OCI-LY7 (cell line): ENCODE data around the gene ELMO1. TPM values are rescaled to one million over a fixed set of nuclear protein-coding genes. Genes with fewer than 3 reads are reported as not detected.

Source experiments
- BruUV-seq: library from RNA; stranded (reverse); fragments of 400-500 nt; replicated peaks from 2 replicates; lab custom pipeline; 2021; lab: Mats Ljungman, UMichigan
- CTCF ChIA-PET: fragments of 300-600 bp; sonication (Branson Sonifier 250); formaldehyde crosslinking; loops from one replicate; lab custom pipeline; 2022; ENCODE audit warnings: antibody characterized with exemption; ENCODE audit not compliant: unreplicated experiment; lab: Charles Lee
- POLR2A ChIA-PET: fragments of 300-600 bp; sonication (Branson Sonifier 250); formaldehyde crosslinking; loops from one replicate; lab custom pipeline; 2022; ENCODE audit warnings: antibody characterized with exemption; lab: Charles Lee
- DNase-seq: peaks from one replicate; pipeline ENCODE4 v3.0.0-alpha.2; 2015; ENCODE audit warnings: low spot score
- H2AFZ ChIP-seq: fragments of 200-600 bp; sonication (generic), shearing (Covaris generic); 2 replicates; pipeline ENCODE4 v1.6.1; 2014; ENCODE audit warnings: mild to moderate bottlenecking, antibody characterized with exemption, low read length, moderate library complexity
- H3K27ac ChIP-seq: fragments of 200-600 bp; sonication (generic); 2 replicates; pipeline ENCODE4 v1.5.1; 2014; ENCODE audit warnings: mixed run types, low read depth, mild to moderate bottlenecking, moderate library complexity, low read length, inconsistent platforms; ENCODE audit not compliant: poor library complexity, severe bottlenecking
- H3K36me3 ChIP-seq: fragments of 200-600 bp; sonication (generic); 2 replicates; pipeline ENCODE4 v1.6.1; 2014; ENCODE audit warnings: mild to moderate bottlenecking, antibody characterized with exemption, low read length, moderate library complexity, mixed read lengths; ENCODE audit not compliant: insufficient read depth
- H3K4me1 ChIP-seq: fragments of 200-600 bp; sonication (generic); 2 replicates; pipeline ENCODE4 v1.5.1; 2014; ENCODE audit warnings: mild to moderate bottlenecking, low read length; ENCODE audit not compliant: insufficient read depth, poor library complexity, severe bottlenecking
- H3K4me2 ChIP-seq: fragments of 200-600 bp; sonication (generic); 2 replicates; pipeline ENCODE4 v1.6.1; 2014; ENCODE audit warnings: mild to moderate bottlenecking, low read length
- H3K4me3 ChIP-seq: fragments of 200-600 bp; sonication (generic); 2 replicates; pipeline ENCODE4 v1.5.1; 2014; ENCODE audit warnings: mild to moderate bottlenecking, low read depth, low read length; ENCODE audit not compliant: poor library complexity, severe bottlenecking
- H3K79me2 ChIP-seq: fragments of 200-600 bp; sonication (generic); 2 replicates; pipeline ENCODE4 v1.6.1; 2016; ENCODE audit warnings: low read depth, mild to moderate bottlenecking, low read length, moderate library complexity, mixed read lengths; ENCODE audit not compliant: insufficient read depth
- H3K9me2 ChIP-seq: fragments of 200-600 bp; sonication (generic); 2 replicates; pipeline ENCODE4 v1.6.1; 2016; ENCODE audit warnings: mild to moderate bottlenecking, low read length, mixed read lengths; ENCODE audit not compliant: insufficient read depth
- H3K9me3 ChIP-seq: fragments of 200-600 bp; sonication (generic); 2 replicates; pipeline ENCODE4 v1.6.1; 2014; ENCODE audit warnings: mild to moderate bottlenecking, mixed run types, low read length, mixed read lengths
- H4K20me1 ChIP-seq: fragments of 200-600 bp; sonication (generic); 2 replicates; pipeline ENCODE4 v1.6.1; 2014; ENCODE audit warnings: mild to moderate bottlenecking, antibody characterized with exemption, low read length, moderate library complexity, mixed read lengths; ENCODE audit not compliant: insufficient read depth
- CTCF ChIP-seq: fragments of 200-600 bp; sonication (generic); conservative IDR thresholded peaks from 2 replicates; pipeline ENCODE4 v1.5.1; 2014; ENCODE audit warnings: mild to moderate bottlenecking, antibody characterized with exemption, low read length, moderate library complexity, mixed read lengths
- EZH2phosphoT487 ChIP-seq: fragments of 200-600 bp; sonication (generic); IDR thresholded peaks from 2 replicates; pipeline ENCODE4 v1.6.1; 2018; ENCODE audit warnings: low read depth, borderline replicate concordance, mild to moderate bottlenecking, mixed run types, antibody characterized with exemption, low read length, moderate library complexity, mixed read lengths
- intact Hi-C: fragments of 100-400 bp; cut with micrococcal nuclease; formaldehyde crosslinking; loops from one replicate; pipeline ENCODE4 v1.10.0; 2022; ENCODE audit not compliant: unreplicated experiment
- total RNA-seq, 2 experiments: library from RNA; depleted of rRNA in 1 of 2; stranded (reverse); fragments of >200 nt in 1 of 2; shearing (Covaris generic) in 1 of 2; gene quantifications; 2 replicates each; pipeline ENCODE4 v1.2.3, GENCODE V29; 2014 to 2022

The ELMO1 gene
- total RNA-seq, 2 experiments from 2014 or later: 101 to 103 TPM

DNA sequence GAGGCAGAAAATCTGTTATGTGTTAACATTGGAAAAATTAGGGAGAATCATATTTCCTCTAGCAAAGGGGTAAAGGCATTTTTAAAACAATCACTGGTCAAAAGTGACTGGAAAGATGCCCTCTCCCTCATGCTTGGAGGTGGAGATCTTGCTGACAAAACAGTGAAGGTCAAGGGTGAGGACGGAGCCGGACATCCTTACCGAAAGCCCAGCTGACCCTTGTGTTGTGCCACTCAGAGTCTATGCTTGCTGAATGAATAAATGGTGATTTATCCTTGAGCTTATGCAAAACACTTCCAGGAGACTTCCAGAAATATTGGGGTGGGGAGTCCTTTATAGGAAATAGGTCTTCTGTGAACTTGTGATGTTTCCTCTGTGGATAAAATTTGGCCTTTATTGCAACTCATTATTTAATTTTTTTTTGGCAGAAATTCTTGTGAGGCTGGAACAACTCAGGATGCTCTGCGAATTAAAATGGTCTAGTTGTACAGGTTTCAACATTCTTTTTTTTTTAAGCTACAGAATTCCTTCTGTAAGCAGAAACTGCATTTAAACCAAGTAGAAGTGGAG lies 28.3 kb upstream of the ELMO1 start:
- no peak overlapping the region for H3K27ac ChIP-seq
- H4K20me1 ChIP-seq: no peaks in the 10 kb centered on the region
- CTCF ChIA-PET: no interaction called here
- intact Hi-C loops: no loop called here
- no peaks in the 10 kb centered on the region for H3K79me2 ChIP-seq
- H3K4me3 ChIP-seq: no peak overlapping the region
- H3K9me2 ChIP-seq: no peaks in the 10 kb centered on the region
- DNase-seq: no peak
- no peak overlapping the region for H2AFZ ChIP-seq
- no TSS peak for BruUV-seq
- POLR2A ChIA-PET: no interaction called here
- TF ChIP-seq EZH2phosphoT487 (no peak), CTCF (no peak)
- no peaks in the 10 kb centered on the region for H3K4me1 ChIP-seq
- H3K4me2 ChIP-seq: no peak overlapping the region
- no peaks in the 10 kb centered on the region for H3K36me3 ChIP-seq
- H3K9me3 ChIP-seq: no peaks in the 10 kb centered on the region

- Histone ChIP-seq H2AFZ (no peak overlapping the region), H3K4me1 (no peaks in the 10 kb centered on the region), H3K79me2 (no peaks in the 10 kb centered on the region), H3K4me3 (no peak overlapping the region), H3K9me3 (no peaks in the 10 kb centered on the region), H4K20me1 (no peaks in the 10 kb centered on the region), H3K4me2 (no peak overlapping the region), H3K9me2 (no peaks in the 10 kb centered on the region), H3K27ac (no peak overlapping the region), H3K36me3 (no peaks in the 10 kb centered on the region)
- intact Hi-C loops: no loop called here
- POLR2A ChIA-PET: no interaction called here
- no peak for TF ChIP-seq CTCF
- no peak for DNase-seq
- no TSS peak for BruUV-seq
- CTCF ChIA-PET: no interaction called here
Observed at GRCh38 chr7:37476428-37476827, 27.8 kb upstream of the ELMO1 start.

GRCh38 chr7:37475646-37476045 lies 27.0 kb upstream of the ELMO1 start:
- Histone ChIP-seq H3K4me1 (no peaks in the 10 kb centered on the region), H3K79me2 (no peaks in the 10 kb centered on the region), H3K4me3 (no peak overlapping the region), H2AFZ (no peak overlapping the region), H3K9me2 (no peaks in the 10 kb centered on the region), H4K20me1 (no peaks in the 10 kb centered on the region), H3K36me3 (no peaks in the 10 kb centered on the region), H3K27ac (no peak overlapping the region), H3K9me3 (no peaks in the 10 kb centered on the region), H3K4me2 (no peak overlapping the region)
- ChIA-PET CTCF (no interaction called here), POLR2A (no interaction called here)
- no peak for DNase-seq
- intact Hi-C loops: no loop called here
- no peak for TF ChIP-seq CTCF
- TF ChIP-seq EZH2phosphoT487: no peak
- BruUV-seq: no TSS peak
